Sigmoid colon (tissue), 7 donors: ENCODE measurements around the gene PSENEN. TPM values are rescaled to one million over a fixed set of nuclear protein-coding genes. Genes with fewer than 3 reads are reported as not detected.
A peak's percentile ranks its signal among the peaks of the same experiment; 100 is the strongest.

Experiments used
- DNase-seq: peaks from one replicate; pipeline ENCODE4 v3.0.0-alpha.2; 2019
- H3K27ac ChIP-seq, 4 donors: fragments of 200-600 bp; sonication (generic); one replicate each; pipeline ENCODE4 v1.5.1; 2016 to 2019; ENCODE audit warnings: mild to moderate bottlenecking in 1 of 4
- H3K27me3 ChIP-seq, 3 donors: fragments of 200-600 bp; sonication (generic); one replicate each; pipeline ENCODE4 v1.5.1; 2019; ENCODE audit warnings: mild to moderate bottlenecking in 1 of 3
- H3K36me3 ChIP-seq, 4 donors: fragments of 200-600 bp; sonication (generic); one replicate each; pipeline ENCODE4 v1.5.1; 2016 to 2019
- H3K4me1 ChIP-seq, 4 donors: fragments of 200-600 bp; sonication (generic); one replicate each; pipeline ENCODE4 v1.5.1; 2017 to 2019
- H3K4me3 ChIP-seq, 4 donors: fragments of 200-600 bp; sonication (generic); one replicate each; pipeline ENCODE4 v1.5.1; 2017 to 2019; ENCODE audit warnings: mild to moderate bottlenecking in 2 of 4, moderate library complexity in 1 of 4
- H3K9me3 ChIP-seq, 4 donors: fragments of 200-600 bp in 3 of 4; sonication (generic) in 3 of 4; one replicate each; pipeline versions ENCODE4 v1.5.1 to v1.6.1; 2013 to 2019
- CTCF ChIP-seq, 4 experiments: fragments of 450-650 bp in 3 of 4; fragments of 200-600 bp in 1 of 4; IDR thresholded peaks; one replicate each; pipeline ENCODE4 v1.5.1; 2016 to 2019; ENCODE audit warnings: antibody characterized with exemption in 4 of 4, mild to moderate bottlenecking in 3 of 4, moderate library complexity in 2 of 4
- EP300 ChIP-seq, 4 donors: sonication (generic); formaldehyde crosslinking; IDR thresholded peaks; one replicate each; pipeline ENCODE4 v1.6.1; 2017; ENCODE audit warnings: antibody characterized with exemption in 4 of 4
- POLR2A ChIP-seq, 2 donors: fragments of 450-650 bp; IDR thresholded peaks; one replicate each; pipeline ENCODE4 v1.6.1; 2016; ENCODE audit warnings: antibody characterized with exemption in 2 of 2, mild to moderate bottlenecking in 2 of 2, moderate library complexity in 2 of 2
- POLR2AphosphoS5 ChIP-seq, 4 donors: sonication (generic); formaldehyde crosslinking; IDR thresholded peaks; one replicate each; pipeline ENCODE4 v1.6.1; 2017; ENCODE audit warnings: antibody characterized with exemption in 4 of 4
- WGBS, 2 donors: extraction: QIAGEN DNeasy Blood & Tissue Kit; methylation state at CpG; one replicate each; pipeline ENCODE4 v1.1.7; 2013; 5-methylcytosine and 5-hydroxymethylcytosine counted together
- intact Hi-C: fragments of 100-400 bp; cut with DNase I; formaldehyde crosslinking; loops from one replicate; pipeline ENCODE4 v1.15.1; 2023
- polyA plus RNA-seq, 3 donors: library from polyadenylated mRNA; stranded (reverse); fragments of 200-250 nt; gene quantifications; one replicate each; pipeline ENCODE4 v1.2.3, GENCODE V29; 2013
- total RNA-seq, 4 donors: library from RNA; depleted of rRNA; stranded (reverse); fragments of >200 nt; gene quantifications; one replicate each; pipeline ENCODE4 v1.1.0, GENCODE V29; 2016
- donor health status: healthy with polysubstance abuse.
- donor health status: Bipolar disorder and iron deficiency.
- donor health status: healthy.

The PSENEN gene
- total and polyA plus RNA-seq, 7 donors: 27.8 to 72.3 (median 44.9) TPM

DNA sequence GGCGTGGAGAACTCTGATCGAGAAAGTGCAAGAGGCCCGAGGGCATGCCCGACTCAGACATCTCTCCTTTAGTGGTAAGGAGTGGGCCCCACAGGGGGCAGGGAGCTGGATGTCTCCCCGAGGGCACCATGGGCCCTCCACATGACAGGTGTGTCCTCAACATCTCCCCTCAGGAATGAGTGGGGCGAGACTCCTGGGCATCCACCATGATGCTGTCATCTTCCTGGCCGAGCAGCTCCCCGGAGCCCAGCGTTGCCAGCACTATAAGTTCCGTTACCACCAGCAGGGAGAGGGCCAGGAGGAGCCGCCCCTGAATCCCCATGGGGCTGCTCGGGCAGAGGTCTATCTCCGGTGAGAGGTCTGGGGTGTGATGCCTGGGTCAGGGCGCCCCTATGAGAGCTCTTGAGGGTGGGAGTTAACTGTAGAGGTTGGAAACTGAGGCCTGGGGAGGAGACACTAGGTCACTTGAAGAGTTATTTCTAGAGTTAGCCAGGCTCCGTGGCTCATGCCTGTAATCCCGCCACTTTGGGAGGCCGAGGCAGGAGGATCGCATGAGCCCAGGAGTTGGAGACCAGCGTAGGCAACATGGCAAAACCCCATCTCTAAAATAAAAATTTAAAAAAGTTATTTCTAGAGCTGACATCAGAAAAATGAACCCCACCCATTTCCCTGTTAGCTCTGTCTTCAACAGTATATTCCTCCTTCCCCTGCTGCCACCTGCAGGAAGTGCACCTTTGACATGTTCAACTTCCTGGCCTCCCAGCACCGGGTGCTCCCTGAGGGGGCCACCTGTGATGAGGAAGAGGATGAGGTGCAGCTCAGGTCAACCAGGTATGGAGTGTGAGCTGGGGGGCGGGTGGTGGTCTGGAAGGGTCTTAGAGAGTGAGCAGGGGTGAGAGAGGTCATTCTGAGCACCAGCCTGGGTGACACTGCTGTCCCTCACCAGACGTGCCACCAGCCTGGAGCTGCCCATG is 8.3 kb upstream of the PSENEN start:
- Histone ChIP-seq H3K36me3 (peaks cover 20 to 67% (median 36%) of the 10 kb centered on the region in 4 donors), H3K4me3 (no peak overlapping the region), H3K27me3 (no peaks in the 10 kb centered on the region), H3K4me1 (peaks cover 0 to 23% (median 20%) of the 10 kb centered on the region in 4 donors), H3K27ac (no peak overlapping the region), H3K9me3 (no peaks in the 10 kb centered on the region)
- intact Hi-C loops: no loop called here
- 86 to 88% methylated on average over 22 of the region's 22 CpGs for WGBS, 2 donors
- no peak for DNase-seq
- TF ChIP-seq CTCF (IDR thresholded peaks at IDR 0.05): no peak

- TF ChIP-seq EP300 (IDR thresholded peaks at IDR 0.05) (no peak), POLR2A (IDR thresholded peaks at IDR 0.05) (no peak), CTCF (IDR thresholded peaks at IDR 0.05) (no peak), POLR2AphosphoS5 (IDR thresholded peaks at IDR 0.05) (no peak)
Observed at GRCh38 chr19:35738021-35738886, 7.2 kb upstream of the PSENEN start.

DNA sequence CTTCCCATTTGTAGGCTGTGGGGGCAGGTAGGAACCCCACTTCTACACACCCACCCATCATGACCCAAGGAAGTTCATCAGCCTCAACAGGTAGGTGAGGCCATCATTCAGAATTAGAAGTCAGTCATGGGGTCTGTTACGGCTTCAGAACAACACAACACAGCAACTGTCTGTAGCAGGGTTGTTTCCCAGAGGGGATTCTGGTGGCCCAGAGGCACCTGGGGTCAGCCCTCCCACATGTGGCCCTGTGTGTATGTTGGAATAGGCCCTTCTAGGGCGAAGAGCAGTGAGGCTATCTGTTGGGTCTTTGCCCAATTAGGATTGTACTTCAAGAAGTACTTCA is 6.6 kb upstream of the PSENEN start:
- H3K27ac ChIP-seq: peak overlapping the region in 1 of 4 donors; percentile 91
- TF ChIP-seq POLR2AphosphoS5 (IDR thresholded peaks at IDR 0.05) (no peak), CTCF (IDR thresholded peaks at IDR 0.05) (no peak), EP300 (IDR thresholded peaks at IDR 0.05) (no peak), POLR2A (IDR thresholded peaks at IDR 0.05) (no peak)
- H3K4me1 ChIP-seq: peaks cover 0 to 30% (median 21%) of the 10 kb centered on the region in 4 donors
- no peaks in the 10 kb centered on the region for H3K27me3 ChIP-seq
- no peaks in the 10 kb centered on the region for H3K9me3 ChIP-seq
- intact Hi-C loops: no loop called here
- H3K36me3 ChIP-seq: peaks cover 23 to 60% (median 29%) of the 10 kb centered on the region in 4 donors
- no peak overlapping the region for H3K4me3 ChIP-seq
- DNase-seq: no peak
- 88 to 90% methylated on average over 2 of the region's 2 CpGs for WGBS, 2 donors

More at GRCh38 chr19:35738021-35738886, 7.2 kb upstream of the PSENEN start:
- intact Hi-C loops: no loop called here
- no peak for DNase-seq
- no peaks in the 10 kb centered on the region for H3K27me3 ChIP-seq
- H3K4me1 ChIP-seq: peaks cover 0 to 27% (median 20%) of the 10 kb centered on the region in 4 donors
- no peak overlapping the region for H3K4me3 ChIP-seq
- H3K36me3 ChIP-seq: peaks cover 20 to 66% (median 31%) of the 10 kb centered on the region in 4 donors
- H3K27ac ChIP-seq: peak overlapping the region in 1 of 4 donors; percentile 91
- H3K9me3 ChIP-seq: no peaks in the 10 kb centered on the region
- WGBS, 2 donors: 93 to 94% methylated on average over 37 of the region's 37 CpGs

- WGBS, 2 donors: 77 to 82% methylated on average over 29 of the region's 29 CpGs
- Histone ChIP-seq H3K4me1 (peaks cover 0 to 36% (median 28%) of the 10 kb centered on the region in 4 donors), H3K27ac (peak overlapping the region; percentile 84 to 91 (median 87)), H3K27me3 (no peaks in the 10 kb centered on the region), H3K36me3 (peaks cover 23 to 54% (median 29%) of the 10 kb centered on the region in 4 donors), H3K9me3 (no peaks in the 10 kb centered on the region), H3K4me3 (peak overlapping the region; percentile 34 to 69 (median 51))
- intact Hi-C loops: loop anchor here (1.0 to 2.0 kb wide), 2 partner anchors 21 to 192 kb away; partner anchors contain the start of gene KMT2B
- no peak for DNase-seq
- TF ChIP-seq POLR2AphosphoS5 (IDR thresholded peaks at IDR 0.05) (no peak), CTCF (IDR thresholded peaks at IDR 0.05) (no peak), EP300 (IDR thresholded peaks at IDR 0.05) (no peak), POLR2A (IDR thresholded peaks at IDR 0.05) (no peak)
Observed at GRCh38 chr19:35739275-35740107, 6.0 kb upstream of the PSENEN start.
